GM12891 (cell line): ENCODE measurements around the gene PLA2R1.

ENCODE experiments used
- POLR2A ChIP-seq: IDR thresholded peaks from 2 replicates; pipeline ENCODE4 v1.6.1; 2011; ENCODE audit warnings: low read depth, low read length, control low read depth
- POU2F2 ChIP-seq: IDR thresholded peaks from 2 replicates; pipeline ENCODE4 v1.6.1; 2011; ENCODE audit warnings: low read depth, mild to moderate bottlenecking, control low read depth, low read length, moderate library complexity

DNA sequence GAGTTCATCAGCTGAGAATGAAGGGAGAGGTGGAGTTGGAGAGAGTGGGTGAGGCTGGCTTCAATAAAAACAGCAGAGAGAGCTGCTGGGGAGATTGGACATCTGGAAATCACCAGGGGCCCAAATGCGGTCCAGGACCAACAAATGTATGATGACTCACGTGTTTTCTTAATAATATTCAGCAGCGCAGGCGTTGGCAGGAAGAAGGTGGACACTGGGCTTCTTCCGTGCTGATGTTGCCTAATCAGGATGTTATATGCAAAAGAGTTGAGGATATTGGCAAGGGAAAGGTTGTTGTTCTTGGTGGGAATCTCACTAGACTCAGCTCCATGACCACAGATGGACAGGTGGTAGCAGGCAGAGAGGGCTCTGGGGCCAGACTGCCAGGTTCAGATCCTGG lies 12.8 kb upstream of the PLA2R1 start:
- TF ChIP-seq POLR2A, result no peak
- no peak for TF ChIP-seq POU2F2
